IPS DF 19.7 (cell line): ENCODE results near the gene FKBP5.

Source experiments
- DNase-seq: peaks from one replicate; pipeline ENCODE4 v3.0.0-alpha.2; 2013; ENCODE audit warnings: low read depth, low spot score

Gene FKBP5

DNA sequence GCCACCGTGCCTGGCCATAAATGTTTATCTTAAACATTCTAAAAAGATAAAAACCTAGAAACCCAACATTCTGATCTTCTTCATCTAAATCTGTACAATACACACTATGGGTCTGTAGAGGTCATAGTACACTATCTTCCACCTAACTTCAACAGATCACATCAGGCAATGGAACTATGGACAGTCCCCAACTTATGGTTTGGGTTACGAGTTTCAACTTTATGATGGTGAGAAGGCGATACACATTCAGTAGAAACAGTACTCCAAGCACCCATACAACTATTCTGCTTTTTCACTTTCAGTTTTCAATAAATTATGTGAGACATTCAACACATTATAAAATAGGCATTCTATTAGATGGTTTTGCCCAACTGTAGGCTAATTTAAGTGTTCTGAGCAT is 23.1 kb downstream of the FKBP5 start:
- no peak for DNase-seq

DNA sequence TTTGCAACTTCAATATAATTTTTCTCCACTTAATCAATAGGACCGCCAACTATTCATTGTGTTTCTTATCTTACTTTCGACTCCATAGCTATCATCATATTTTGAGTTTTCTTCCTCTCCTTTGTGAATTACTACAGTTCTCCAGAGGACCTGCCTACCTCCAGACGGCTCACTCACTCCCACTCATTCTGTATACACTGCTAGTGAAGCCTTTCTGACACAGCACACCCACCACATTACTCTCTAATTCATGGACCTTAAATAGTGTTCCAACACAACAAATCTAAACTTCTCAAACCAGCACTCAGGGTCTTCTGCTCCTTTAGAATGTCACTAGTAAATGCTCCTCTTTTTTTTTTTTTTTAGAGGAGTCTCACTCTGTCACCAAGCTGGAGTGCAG is 23.8 kb downstream of the FKBP5 start:
- DNase-seq, result no peak

DNA sequence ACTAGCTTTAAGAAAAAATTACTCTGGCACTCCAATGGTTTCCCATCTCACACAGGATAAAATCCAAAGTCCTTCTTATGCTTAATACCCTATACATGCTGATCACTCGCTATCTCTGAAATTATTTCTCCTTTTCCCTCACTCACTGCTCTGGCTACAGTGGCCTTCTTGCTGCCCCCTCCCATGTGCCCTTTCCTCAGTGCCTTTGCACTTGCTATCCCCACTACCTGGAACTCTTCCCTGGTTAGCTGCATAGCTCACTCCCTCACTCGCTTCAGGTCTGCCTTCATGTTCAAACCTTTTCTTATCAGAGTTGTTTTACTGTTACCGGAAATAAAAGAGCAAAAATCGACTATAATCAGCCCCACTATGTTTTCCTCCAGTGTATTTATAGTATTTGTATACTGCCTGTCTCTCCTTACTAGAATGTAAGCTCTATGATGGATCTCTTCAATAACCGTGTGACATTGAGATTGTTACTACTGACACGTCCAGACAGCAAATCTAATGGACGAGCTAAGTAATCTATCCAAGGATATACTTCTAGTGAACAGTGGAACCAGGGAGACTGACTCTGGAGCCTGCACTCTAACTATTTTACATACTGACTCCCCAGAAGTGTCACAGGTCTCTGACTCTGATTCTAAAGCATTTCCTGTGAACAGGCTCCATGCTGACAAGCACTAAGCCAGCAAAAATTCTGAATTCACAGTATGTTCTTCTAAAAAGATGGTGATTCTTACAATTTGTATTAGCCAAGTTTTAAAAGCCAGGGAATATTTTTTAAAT is 25.1 kb downstream of the FKBP5 start:
- DNase-seq, result no peak

DNA sequence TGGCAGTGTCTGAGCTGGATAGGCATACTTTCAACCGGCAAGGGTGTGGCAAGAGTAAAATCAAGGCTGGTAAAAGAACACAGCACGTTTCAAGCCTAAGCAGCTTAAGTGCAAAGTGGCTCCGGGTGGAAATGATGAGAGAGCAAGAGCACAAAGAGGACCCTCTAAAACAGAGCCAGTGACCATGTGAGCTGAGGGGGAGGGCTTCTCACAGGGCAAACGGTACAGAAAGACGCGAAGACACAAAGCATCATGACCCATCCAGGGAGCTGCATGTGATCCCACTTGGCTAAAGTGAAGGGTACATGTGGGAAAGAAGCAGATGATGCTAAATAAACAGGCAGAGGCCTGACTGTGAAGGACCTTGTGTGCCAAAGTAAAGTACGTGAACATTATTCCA is 25.7 kb downstream of the FKBP5 start:
- no peak for DNase-seq

DNA sequence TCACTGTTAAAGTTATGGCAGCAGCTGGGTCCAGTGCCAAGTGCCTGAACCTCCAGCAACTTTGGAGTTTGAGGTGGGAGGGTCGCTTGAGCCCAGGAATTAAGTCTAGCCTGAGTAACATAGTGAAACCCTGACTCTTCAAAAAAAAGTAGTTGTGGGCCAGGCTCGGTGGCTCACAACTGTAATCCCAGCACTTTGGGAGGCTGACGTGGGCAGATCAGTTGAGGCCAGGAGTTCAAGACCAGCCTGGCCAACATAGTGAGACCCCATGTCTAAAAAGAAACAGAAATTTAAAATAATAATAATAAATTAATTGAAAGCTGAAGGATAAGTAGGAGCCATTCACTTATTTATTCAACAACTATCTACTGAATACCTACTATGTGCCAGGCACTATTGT is 33.8 kb downstream of the FKBP5 start:
- DNase-seq, result no peak

DNA sequence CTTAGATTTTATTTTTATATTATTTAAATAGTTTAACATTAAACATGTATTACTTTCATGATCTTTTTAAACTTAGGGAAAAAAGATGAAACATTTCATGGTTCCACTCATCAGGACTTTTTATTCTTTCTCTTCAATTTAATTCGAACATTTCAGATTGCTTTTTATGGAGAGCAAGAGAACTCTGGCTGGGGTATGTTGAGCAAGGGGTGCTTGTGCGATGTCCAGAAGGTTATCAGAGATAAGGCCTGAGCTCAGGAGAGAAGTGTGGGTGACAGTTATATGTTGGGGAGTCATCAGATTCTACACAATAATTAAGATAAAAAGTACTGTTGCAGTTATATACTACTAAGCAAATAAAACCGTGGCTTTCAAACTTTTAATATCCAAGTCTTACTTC is 37.5 kb downstream of the FKBP5 start:
- no peak for DNase-seq

DNA sequence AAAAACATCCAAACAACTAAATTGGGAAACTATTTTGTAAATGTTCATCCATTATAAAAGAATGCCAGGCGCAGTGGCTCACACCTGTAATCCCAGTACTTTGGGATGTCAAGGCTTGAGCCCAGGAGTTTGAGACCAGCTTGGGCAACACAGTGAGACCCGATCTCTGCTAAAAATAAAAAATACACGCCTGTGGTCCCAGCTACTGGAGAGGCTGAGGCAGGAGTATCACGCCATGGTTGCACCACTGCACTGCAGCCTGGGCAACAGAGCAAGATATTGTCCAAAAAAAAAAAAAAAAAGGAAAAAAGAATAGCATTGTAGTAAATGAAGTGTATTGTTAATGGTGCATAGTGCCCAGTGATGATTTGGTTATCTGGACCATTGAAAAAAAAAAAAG is 38.7 kb downstream of the FKBP5 start:
- DNase-seq, result no peak

DNA sequence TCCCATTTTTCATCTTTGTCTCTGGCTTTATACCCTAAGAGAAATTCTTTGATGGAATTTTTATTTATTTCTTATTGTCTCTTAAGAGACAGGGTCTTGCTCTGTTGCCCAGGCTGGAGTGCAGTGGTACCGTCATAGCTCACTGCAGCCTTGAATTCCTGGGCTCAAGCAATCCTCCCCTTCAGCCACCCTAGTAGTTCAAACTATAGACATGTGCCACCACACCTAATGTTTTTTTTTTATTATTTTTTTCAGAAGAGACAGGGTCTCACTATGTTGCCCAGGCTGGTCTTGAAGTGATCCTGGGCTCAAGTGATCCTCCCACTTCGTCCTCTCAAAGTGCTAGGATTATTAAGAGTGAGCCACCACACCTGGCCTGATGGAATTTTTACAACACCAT is 40.5 kb downstream of the FKBP5 start:
- DNase-seq, result no peak

DNA sequence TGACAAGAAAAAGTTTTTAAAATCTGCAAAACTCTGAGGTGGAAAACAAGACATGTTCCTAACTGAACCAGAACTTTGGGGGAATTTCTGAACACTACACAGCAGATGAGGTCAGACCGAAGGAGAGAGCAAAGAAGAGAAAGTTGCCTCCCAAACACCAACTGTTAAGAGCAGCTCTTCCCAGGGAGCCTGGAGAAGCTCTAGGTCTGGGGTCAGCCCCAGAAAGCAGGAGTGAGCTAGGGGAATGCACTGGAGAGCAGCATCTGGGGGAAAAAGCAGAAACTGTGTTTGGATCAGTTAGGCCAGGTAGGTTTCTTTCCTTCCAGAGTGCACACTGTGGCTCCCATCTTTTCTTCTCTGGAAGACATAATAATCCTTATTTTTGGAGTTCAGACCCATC is 41.3 kb downstream of the FKBP5 start:
- DNase-seq, result no peak

DNA sequence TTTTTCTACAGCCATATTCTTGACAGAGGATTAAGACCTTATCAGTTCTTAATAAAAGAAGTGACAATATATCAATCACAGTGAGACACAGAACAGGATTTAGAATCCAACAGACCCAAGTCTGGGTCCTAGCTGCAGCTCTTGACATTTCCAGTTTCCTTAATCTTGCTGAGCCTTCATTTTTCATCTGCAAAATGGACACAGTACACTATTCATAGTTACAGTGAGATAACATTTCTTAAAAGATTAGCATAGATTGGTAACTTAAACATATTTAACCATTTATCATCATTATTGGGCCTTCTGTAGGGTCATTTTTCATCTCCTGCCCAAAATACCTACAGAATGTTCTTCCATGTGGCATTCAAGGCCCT is 45.6 kb downstream of the FKBP5 start:
- DNase-seq, result no peak

DNA sequence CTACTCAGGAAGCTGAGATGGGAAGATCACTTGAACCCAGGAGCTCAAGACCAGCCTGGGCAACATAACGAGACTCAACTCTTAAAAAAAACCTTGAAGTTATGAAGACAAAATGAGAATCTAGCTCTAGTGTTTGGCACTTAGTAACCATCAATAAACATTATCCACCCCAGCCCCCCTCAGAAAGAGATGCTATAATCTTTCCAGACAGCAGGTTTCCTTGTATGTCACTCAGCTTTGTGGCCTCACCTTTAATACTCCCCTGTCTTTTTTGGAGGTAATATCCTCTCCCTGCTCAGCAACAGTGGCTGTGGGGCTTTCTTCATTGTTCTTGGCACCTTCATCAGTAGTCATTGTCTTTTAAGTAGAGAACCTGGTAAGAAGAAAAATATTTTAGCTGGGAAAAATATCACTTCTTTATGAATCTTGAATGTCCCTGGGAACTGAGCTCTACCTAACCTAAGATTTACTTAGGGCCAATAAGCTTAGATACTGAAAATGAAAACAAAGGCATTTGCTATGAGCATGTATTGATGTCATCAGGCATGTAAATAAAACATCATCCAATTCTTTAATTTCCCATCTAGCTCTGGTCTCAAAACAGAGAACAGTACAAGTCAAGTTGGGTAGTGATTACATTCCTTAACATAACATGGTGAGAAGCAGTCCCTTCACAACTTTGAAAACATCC is 46.1 kb downstream of the FKBP5 start:
- no peak for DNase-seq

DNA sequence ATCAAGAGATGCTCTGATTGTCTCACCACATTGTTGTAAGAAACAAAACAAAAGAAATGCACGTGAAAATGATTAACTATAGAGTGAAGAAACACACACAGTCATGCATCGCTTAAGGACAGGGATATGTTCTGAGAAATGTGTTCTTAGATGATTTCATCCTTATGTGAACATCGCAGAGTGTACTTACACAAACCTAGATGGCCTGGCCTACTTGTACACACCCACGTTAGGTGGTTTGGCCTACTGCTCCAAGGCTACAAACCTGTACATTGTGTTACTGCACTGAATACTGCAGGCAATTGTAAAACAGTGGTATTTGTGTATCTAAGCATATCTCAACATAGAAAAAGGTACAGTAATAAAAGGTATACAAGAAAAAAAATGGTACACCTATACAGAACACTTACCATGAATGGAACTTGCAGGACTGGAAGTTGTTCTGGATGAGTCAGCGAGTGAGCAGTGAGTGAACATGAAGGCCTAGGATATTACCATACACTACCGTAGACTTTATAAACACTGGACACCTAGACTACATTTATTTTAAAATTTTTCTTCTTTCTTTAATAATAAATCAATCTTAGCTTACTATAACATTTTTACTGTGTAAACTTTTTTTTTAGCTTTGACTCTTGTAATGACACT is 48.6 kb downstream of the FKBP5 start:
- no peak for DNase-seq

DNA sequence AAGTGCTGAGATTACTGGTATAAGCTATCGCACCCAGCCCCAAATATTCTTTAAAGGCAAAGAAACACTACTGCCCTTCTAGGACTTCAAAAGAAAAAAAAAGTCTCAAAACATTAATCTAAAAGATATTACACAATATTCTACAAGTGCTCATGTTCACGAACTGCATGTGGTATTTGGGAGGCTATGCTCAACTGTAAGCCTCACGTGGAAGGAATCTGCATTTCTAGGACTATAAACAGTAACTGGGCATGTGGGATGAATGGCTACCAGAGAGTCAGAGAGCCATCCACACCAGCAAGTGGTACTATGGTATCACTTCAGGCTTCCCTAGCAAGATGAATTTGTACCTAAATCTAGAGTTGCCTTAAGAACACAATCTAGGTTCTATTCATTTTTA is 50.0 kb downstream of the FKBP5 start:
- no peak for DNase-seq

DNA sequence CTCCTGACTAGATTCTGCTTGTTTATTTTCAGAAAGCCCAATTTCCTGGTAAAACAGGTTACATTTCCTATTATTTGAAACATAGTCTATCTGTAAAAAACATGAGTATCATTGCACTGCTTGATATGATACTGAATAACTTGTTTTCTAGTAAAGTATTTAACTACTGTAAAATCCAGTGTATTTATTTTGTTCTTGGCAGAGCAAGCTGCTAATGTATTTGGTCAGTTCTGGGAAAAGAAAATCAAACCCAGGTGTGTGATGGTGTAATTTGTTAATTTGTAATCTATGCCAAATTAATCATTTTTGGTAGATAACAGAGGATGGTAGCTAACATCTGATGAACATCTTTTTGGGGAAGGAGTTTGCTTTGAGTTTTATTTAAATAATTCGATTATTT is 50.8 kb downstream of the FKBP5 start:
- DNase-seq, result no peak

DNA sequence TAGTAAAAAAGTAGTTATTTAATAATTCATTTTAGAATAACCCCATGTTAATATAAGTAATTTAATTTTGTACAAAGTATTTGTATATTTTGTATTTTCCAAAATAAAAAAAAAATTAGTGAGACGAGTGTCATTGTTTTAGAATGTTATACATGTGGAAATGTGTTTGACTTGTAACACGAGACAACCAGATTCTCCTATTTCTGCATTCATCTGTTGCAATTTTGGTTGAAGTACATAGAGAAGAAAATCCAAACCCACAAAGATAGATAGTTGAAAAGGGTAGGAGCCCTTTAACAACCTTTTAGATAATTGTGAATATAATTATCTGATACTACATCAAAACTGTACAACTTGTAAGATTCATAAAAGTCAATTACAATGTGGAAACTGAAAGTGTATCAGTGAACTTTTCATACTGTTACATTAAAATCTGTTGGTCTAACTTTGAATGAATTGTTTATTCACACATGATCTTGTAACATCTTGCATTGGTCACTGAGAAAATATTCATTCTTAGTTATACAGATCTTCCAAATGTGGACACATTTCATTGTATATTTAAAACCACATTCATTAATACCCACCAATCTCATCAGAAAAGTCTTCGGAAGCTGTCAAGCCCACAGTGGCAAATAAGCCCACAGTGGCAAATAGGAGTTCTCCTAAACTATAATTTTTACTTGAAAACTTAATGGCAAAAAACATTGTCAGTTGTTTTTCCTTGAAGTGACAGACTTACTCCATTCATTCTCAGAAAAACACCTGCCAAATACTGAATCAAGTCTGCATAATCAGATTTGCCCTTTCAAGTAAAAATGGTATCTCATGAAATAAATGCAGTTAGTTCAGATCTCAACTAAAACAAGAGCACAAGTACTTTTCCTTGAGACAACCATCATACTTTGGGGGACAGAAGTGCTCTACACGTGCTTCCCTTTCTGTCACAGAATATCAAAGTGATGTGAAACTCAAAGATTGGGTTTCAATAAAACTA is 52.8 kb downstream of the FKBP5 start:
- DNase-seq, result no peak

DNA sequence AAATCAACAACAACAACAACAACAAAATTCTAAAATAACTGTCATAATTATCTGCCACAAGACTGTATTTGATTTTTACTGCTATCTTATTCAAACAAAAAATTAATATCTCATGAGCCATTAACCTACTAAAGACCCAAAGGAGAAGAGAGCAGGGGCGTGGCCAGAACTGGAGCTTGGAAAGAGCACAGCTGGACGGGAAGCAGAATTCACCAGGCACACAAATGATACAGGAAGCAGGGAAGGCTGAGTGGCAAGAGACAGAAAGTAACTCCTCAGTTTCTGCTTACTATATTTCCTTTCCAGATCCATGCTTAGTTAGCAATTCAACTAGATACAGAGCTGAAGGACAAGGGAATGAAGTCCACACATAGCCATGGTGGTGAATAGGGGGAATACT is 54.4 kb downstream of the FKBP5 start:
- DNase-seq, result no peak

DNA sequence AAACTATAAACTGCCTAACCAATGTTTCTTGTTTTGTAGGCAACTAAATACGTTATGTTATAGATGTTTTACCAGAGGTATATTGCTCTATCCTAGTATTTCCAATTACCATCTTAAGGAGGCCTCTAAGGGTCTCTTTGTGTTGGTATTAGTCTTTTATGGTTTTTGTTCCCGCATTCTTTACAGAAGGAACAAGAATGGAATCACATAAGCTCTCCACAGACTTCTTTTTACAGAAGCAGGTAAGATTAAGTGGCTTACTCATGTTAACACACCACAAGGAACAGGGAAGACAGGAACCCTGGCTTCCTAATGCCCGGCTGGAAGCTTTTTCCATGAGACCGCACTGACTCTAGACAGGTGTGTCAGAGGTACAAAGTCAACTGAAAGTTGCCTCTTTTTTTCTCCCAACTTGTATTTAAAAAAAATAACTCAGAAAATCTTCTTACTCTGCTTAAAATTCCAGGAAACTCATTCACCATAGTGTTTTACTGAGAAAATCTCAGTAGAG is 55.1 kb downstream of the FKBP5 start:
- DNase-seq, result no peak

DNA sequence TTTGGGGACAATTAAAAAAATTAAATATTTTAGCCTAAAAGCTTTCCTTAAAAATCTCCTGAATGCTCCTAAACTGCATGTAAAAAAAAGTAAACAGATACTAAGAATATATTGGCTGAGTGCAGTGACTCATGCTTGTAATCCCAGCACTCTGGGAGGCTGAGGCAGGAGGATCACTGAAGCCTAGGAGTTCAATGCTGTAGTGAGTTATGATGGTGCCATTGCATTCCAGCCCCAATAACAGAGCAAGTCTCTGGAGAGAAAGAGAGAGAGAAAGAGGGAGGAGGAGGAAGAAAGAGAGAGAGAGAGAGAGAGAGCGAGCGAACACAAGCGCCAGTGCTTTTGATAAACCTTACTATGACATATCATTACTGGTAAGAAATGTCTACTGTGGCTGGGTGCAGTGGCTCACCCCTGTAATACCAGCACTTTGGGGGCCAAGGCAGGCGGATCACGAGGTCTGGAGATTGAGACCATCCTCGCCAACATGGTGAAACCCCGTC is 58.8 kb downstream of the FKBP5 start:
- DNase-seq, result no peak

DNA sequence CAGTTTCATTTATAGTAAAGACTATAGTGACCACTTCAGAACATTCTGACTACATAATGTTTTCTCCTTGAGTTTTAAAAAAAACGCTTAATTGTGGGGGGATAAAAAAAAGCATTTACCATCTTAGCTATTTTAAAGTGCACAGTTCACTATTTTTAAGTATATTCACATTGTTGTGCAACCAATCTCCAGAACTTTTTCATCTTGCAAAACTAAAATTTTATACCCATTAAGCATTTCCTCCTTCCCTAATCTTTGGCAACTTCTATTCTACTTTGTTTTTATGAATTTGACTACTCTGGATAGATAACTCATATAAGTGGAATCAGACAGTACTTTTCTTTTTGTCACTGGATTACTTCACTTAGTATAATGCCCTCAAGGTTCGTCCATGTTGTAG is 62.3 kb downstream of the FKBP5 start:
- DNase-seq, result no peak

DNA sequence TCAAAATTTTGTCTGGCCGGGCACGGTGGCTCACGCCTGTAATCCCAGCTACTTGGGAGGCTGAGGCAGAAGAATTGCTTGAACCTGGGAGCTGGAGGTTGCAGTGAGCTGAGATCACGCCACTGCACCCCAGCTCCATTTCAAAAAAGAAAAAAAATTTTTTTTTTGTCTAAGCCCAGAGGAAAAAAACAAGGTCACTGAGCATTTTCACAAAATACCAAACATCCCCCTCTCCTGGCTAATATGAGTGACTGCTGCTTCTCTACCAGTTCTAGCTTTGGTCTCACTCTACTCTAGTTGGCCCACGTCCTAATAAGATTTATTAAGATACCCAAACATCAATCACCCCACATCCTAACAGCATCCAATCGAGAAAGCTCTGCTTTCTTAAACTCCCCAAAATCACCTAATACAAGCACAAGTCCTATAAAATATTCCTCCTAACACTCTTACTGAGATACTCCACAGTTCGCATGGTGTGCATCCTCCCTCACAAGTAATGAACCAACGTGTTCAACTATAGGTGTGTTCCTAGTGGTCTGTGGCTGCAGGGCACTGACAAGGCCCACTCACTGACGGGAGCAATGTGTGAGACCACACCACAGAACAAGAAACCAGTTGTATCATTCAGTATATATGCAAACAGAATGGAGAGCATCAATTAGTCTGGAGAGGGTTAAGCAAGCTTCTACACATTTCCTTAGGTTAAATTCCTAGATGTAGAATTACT is 64.2 kb downstream of the FKBP5 start:
- DNase-seq, result no peak

DNA sequence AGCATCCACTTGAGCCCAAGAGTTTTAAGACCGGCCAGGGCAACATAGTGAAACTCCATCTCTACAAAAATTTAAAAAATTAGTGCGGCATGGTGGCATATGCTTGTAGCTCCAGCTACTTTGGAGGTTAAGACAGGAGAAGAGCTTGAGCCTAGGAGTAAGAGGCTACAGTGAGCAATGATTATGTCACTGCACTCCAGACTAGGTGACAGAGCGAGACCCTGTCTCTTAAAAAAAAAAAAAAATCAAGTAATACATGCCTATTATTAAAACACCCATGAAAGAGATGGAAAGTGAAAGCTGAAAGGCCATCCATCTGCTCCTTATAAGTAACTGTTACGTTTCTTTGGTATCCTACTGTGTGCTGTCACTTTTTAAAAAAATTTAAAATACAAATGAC is 66.4 kb downstream of the FKBP5 start:
- no peak for DNase-seq
